NCI-H748 treated with DMSO at 0.1 percent for 48 hours (cell line): ENCODE results near the gene SLC6A18.

Source experiments
- DNase-seq: peaks from one replicate; lab custom pipeline; 2025; lab: John Stamatoyannopoulos, UW

Gene SLC6A18

GRCh38 chr5:1186351-1187233, 38.6 kb upstream of the SLC6A18 start:
- DNase-seq, result no peak

DNA sequence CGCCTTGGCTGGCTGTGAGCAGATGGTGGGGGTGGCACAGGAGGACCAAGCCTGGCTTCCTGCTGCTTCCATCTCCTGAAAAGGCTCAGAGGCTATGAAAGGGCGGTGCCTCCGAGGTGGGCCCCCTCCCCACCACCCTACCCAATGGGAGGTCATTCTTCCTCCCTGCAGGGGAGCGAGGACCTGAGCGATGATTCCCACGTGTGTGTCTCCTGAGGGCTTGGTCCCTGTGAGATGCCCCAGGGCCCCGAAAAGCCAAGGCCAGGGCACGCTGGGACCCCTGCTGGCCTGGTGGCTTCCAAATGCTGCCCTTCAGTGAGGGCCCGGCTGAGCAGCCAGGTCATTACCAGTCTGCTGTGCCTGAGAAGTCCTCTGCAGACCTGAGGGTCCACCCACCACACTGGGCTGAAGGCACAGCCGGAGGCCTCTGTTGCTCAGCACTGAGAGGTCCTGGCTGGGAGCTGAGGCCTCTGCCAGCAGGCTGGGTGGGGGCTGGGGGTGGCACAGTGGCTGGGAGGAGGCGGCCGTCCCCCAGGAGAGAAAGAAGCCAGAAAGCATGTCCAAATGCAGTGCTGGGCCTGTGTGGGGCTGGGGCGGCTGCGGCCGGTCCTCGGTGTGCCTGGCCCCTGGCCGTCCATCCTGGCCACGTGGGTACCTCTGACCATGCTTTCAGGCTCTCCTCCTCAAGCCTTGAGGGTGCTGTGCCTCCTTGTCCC, 37.8 kb upstream of the SLC6A18 start:
- no peak for DNase-seq

- DNase-seq, result no peak
Observed at GRCh38 chr5:1187950-1188334, 37.2 kb upstream of the SLC6A18 start.

GRCh38 chr5:1188464-1188863, 36.7 kb upstream of the SLC6A18 start:
- no peak for DNase-seq

GRCh38 chr5:1189269-1189668, 35.9 kb upstream of the SLC6A18 start:
- DNase-seq, result no peak

DNA sequence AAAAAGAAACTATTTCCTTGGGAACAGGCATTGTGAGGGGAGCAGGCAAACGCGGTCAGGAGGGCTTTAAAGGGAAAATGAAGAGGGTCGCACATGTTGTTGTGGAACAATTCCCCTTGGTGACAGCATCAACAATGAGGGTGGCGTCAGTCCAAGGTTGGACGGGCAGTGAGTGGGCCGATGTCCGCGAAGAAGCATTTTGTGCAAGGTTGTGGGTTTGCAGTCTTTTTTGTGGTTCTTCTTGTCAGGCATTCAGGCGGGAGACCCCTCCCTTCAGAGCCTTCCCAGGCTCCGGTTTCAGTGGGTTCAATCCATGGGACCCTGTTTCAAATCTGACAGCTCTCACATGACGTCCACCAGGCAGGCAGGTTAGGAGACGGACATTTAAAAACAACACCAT, 34.9 kb upstream of the SLC6A18 start:
- DNase-seq, result no peak

- no peak for DNase-seq
Observed at GRCh38 chr5:1190837-1191239, 34.3 kb upstream of the SLC6A18 start.

- DNase-seq, result no peak
Observed at GRCh38 chr5:1192971-1193590, 32.1 kb upstream of the SLC6A18 start.

DNA sequence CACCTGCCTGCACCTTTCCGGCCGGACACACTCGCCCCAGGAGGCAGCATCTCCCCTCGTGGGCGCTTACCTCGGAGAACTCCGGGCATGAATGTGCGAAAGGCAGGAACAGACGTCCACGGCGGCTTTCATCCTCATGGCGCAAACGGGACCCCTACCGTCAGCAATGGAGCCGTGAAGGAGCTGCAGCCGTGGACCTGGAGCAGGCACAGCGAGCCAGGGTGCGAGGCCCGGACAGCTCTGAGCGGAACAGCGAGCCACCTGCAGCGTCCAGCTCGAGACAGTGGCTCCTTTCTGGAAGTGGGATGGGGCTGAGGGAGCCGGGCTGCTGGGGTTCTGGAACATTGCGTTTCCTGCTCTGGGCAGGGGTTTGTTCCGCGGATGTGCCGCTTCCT, 31.6 kb upstream of the SLC6A18 start:
- no peak for DNase-seq

DNA sequence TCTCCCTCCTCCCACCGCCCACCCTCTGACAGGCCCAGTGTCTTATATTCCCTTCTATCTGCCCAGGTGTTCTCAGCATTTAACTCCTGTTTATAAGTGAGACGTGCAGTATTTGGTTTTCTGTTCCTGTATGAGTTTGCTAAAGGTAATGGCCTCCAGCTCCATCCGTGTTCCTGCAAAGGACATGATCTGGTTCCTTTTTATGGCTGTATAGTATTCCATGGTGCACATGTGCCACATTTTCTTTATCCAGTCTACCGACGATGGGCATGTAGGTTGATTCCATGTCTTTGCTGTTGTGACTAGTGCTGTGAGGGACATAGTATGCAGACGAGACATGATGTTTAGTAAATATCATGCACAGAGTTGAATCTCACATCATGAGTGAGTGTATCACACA, 30.8 kb upstream of the SLC6A18 start:
- no peak for DNase-seq

DNA sequence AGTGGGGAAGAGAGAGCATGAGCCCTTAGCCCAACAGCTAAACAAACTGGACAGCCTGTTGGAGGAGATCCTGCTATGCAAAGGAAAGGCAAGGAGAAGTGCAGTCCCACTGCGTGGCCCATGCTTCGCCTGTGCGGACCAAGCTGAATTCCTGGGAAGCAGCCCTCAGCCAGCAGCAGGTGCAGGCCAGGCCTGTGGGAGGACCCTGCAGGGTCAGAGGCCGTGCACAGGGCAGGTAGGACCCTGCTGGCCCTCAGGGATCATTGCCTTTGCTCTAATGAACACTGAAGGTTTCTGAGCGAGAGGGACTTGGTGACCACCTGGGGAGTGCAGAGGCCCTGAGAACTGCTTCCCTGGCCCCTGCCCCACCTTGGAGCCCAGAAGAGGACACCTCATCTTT, 29.7 kb upstream of the SLC6A18 start:
- DNase-seq, result no peak

DNA sequence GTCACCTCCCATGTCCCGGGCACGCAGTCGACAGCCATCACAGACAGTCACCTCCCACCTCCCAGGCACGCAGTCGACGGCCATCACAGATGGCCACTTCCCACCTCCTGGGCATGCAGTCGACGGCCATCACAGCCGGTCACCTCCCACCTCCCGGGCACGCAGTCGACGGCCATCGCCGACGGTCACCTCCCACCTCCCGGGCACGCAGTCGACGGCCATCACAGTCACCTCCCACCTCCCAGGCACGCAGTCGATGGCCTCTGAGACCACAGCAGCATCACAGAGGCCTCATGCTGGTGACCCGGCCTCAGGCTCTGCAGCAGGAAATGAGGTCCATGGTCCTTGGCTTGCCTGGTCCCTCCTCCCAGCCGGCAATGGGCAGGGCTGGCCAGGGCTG, 29.3 kb upstream of the SLC6A18 start:
- DNase-seq, result no peak

DNA sequence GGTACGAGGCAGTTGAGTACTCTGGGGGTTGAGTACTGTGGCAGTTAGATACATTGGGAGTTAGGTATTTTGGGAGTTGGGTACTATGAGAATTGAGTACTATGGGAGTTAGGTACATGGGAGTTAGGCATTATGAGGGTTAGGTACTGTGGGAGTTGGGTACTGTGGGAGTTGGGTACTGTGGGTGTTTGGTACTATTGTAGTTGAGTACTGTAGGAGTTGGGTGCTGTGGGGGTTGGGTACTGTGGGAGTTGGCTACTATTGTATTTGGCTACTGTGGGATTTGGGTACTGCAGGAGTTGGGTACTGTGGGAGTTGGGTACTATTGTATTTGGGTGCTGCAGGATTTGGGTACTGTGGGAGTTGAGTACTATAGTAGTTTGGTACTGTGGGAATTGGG, 28.6 kb upstream of the SLC6A18 start:
- DNase-seq, result no peak

DNA sequence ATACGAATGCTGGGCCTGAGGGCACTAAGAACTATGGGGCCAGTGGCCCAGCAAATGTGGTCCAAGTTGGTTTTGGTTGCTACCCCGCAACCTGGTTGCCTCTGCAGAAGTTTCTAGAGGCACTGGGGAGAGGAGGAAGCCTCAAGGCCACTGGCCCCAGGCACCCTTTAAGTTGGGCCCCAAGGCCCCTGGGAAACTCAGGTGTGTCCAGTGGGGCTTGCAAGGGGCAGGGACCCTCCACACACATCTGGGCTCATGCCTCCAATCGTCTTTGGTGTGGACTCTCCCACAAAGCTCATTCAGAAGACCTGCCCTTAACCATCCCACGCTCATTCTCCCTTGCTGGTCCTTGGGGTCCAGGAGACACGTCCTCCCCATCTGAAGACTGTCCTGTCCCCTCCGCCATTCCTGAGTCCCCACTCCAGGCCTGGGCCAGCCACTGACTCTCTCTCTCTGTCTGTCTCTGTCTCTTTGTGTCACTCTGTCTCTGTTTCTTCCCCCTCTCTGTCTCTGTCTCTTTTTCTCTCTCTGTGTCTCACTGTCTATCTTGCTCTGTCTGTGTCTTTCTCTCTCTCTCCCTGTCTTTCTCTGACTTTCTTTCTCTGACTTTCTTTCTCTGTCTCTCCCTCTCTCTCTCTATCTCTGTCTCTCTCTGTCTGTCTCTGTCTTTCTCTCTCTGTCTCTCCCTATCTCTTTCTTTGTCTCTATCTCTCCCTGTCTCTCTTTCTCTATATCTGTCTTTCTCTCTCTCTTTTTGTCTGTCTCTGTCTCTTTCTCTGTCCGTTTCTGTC, 27.1 kb upstream of the SLC6A18 start:
- no peak for DNase-seq

DNA sequence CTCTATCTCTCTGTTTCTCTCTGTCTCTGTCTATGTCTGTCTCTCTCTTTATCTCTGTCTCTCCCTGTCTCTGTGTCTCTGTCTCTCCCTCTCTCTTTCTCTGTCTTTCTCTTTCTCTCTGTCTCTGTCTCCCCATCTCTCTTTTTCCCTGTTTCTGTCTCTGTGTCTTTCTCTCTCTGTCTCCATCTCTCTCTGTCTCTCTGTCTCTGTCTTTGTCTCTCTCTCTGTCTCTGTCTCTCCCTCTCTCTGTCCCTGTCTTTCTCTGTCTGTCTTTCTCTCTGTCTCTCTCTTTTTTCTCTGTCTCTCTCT, 25.9 kb upstream of the SLC6A18 start:
- DNase-seq, result no peak

DNA sequence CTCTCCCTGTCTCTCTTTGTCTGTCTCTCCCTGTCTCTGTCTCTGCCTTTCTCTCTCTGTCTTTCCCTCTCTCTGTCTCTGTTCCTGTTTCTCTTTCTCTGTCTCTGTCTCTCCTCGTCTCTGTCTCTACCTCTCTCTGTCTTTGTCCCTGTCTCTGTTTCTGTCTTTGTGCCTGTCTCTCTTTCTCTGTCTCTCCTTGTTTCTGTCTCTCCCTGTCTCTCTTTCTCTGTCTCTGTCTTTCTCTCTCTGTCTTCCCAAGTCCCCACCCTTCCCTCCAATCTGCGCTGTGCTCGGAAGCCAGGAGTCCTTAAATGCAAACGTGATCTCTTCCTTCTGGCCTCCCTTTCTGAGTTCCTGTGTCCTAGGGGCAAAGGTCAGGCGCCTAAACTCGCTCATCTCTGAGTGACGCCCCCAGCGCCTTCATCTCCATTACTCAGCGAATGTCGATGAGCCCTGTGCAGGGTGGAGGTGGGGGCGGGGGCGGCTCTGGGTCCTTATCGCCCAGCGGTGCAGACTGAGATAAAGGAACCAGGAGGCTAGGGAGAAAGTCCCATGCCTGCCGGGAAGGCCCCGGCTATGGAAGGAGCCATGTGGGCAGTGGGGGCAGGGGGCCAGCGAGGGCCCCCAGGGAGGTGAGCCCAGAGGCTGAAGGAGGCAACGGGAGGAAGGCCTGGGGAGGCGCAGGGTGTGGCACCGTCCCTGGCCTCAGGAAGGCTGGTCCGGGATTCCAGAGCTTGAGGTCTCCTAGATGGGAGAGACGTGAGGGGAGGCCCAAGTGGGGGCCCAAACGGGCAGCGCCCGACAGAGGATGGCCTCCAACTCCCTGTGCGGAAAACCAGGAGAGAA, 25.3 kb upstream of the SLC6A18 start:
- DNase-seq, result no peak

GRCh38 chr5:1200495-1201326, 24.5 kb upstream of the SLC6A18 start:
- no peak for DNase-seq

GRCh38 chr5:1201327-1202025, 23.7 kb upstream of the SLC6A18 start, which contains the start of gene SLC6A19:
Gene SLC6A19 (plus strand): TSS chr5:1201595. CDS start chr5:1201651, 56 bp downstream.
- no peak for DNase-seq

DNA sequence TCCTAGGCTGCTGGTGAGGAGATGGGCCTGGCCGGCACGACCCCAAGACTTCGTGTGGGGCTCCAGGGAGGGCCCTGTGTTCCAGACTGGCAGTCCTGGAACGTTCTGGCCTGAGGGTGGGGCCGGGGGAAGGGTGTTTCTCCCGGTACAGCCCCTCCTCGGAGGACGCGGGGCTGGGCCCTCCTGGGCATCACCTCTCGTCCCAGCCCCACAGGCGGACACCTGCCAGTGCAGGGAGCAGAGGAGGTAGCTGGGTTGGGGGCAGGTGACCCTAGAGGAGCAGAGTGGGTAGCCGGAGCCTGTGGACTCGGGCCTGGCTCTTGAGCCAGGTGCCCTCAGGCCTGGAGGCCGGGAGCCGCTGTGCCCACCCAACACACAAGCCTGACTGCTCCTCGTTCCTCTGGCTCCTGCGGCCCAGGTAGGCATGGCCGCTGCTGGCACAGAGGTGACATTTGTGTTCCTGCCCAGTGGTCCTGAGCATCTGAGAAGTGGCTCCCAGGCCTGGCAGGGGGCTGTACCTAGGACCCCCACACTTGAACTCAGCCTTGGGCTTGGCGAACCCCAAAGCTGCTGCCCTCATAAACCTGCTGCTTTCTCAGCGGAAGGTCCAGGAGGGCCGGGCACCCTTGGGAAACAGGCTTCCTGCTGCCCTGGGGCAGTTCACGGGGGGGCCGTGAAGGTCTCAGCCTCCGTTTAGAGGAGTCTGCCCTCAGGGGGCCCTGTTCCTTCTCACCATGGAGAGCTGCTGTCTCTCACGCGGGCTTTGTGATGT, 23.0 kb upstream of the SLC6A18 start:
- no peak for DNase-seq
